ENCODE results near the gene CDK9. TPM values are rescaled to one million over a fixed set of nuclear protein-coding genes. Genes with fewer than 3 reads are reported as not detected.

CDK9 gene
- total RNA-seq, 2 donors from 2014 or later: 64.0 to 77.7 TPM

DNA sequence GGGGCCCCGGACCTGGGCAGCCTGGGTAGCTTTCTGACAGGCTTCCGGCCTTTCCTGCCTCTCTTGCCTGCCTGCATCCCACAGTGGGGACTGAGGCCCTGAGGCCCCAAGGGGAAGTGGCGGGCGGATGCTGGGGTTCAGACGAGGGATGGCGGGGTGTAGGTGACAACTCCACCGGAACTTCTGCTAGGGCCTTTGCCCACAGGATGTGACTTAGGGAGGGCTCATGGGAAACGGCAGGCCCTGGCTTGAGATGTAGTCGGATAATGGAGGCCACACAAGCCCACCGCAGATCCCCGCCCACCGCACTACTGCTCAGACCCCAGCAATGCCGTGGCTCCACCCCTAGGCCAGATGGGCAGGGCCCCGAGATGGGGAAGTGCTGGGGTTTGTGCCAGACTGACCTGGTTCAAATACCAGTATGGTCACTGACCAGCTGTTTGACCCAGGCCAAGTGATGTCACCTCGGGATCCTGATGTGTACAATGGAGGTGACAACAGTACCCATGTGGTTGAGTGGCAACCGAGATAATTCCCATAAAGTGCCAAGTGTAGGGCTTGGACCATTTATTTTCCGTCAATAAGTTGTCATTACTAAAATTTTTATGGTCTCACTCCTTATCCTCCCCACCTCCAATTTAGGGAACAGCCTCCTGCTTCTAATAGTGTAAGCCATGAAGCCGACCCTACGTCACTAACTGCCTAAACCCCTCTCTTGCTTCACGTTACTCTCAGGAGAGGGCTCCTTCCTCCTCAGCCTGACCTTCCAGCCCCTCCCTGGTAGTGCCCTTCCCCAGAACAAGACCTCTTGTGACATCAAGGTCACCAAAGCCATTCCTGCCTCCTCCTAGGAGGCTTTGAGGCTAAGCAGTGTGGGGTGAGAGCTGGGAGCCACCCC, 2.5 kb upstream of the CDK9 start:
- Histone ChIP-seq H3K4me1 (no peaks in the 10 kb centered on the region), H3K36me3 (peaks cover 12% of the 10 kb centered on the region), H3K27ac (peak overlapping the region; percentile 71), H3K27me3 (no peaks in the 10 kb centered on the region), H3K9ac (ENCODE audit: low read depth in 2 of 2, low read length in 2 of 2) (peak overlapping the region in 1 of 2 donors; percentile 51), H3K9me3 (no peaks in the 10 kb centered on the region), H3K4me3 (no peak overlapping the region)
- TF ChIP-seq, protein P1, sequence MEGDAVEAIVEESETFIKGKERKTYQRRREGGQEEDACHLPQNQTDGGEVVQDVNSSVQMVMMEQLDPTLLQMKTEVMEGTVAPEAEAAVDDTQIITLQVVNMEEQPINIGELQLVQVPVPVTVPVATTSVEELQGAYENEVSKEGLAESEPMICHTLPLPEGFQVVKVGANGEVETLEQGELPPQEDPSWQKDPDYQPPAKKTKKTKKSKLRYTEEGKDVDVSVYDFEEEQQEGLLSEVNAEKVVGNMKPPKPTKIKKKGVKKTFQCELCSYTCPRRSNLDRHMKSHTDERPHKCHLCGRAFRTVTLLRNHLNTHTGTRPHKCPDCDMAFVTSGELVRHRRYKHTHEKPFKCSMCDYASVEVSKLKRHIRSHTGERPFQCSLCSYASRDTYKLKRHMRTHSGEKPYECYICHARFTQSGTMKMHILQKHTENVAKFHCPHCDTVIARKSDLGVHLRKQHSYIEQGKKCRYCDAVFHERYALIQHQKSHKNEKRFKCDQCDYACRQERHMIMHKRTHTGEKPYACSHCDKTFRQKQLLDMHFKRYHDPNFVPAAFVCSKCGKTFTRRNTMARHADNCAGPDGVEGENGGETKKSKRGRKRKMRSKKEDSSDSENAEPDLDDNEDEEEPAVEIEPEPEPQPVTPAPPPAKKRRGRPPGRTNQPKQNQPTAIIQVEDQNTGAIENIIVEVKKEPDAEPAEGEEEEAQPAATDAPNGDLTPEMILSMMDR (IDR thresholded peaks at IDR 0.05): no peak
- intact Hi-C loops (cut with DNase I): loop anchor here (2.0 kb wide), 1 partner anchor 49 kb away; the partner anchor contains the start of gene TOR2A
- DNase-seq: peak; percentile 58

DNA sequence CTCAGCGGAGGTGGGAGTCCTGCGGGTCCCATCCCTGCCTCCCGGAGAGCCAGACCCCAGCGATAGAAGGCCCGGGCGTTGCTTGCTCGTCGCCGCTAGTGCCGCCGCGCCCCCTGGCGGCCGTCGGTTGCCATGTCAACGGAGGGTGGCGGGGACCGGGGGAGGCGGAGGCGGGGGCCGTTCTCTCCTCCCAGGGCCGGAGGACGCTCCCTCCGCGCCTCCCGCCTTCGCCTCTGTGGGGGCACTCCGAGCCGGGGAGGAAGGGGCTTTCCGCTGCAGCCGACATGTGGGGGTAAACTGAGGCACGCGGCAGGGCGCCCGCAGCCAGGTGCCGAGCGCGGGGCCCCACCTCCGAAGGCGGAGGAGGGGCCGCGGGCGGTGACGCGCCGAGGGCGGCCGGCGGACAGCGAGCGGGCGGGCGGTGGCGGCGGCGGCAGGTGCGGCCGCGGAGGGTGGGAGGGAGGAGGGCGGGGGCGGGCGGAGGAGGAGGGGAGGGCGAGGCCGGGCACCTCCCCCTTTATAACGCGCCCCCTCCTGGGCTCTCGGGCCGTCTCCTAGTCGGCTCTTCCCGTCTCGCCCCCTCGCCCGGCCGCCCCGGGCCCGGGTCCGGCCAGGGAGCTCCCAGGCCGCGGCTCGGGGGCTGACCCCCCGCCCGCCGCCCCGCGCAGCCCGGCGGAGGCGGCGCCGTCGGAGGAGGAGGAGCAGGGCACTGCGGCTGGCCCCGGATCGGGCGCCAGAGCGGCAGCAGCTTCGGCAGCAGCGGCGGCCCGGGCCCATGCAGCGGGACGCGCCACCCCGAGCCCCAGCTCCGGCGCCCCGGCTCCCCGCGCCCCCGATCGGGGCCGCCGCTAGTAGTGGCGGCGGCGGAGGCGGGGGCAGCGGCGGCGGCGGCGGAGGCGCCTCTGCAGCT, 556 bp upstream of the CDK9 start:
- peaks cover 28% of the 10 kb centered on the region for H3K36me3 ChIP-seq
- H3K9ac ChIP-seq (ENCODE audit: low read depth in 2 of 2, low read length in 2 of 2): peak overlapping the region; percentile 70 to 96
- intact Hi-C loops (cut with DNase I): loop anchor here (2.0 to 5.0 kb wide), 2 partner anchors 50 to 132 kb away; partner anchors contain the start of genes ST6GALNAC4 and TOR2A
- TF ChIP-seq, protein P1 (IDR thresholded peaks at IDR 0.05): peak; percentile 85
- peak overlapping the region; percentile 96 for H3K27ac ChIP-seq
- H3K27me3 ChIP-seq: no peaks in the 10 kb centered on the region
- no peaks in the 10 kb centered on the region for H3K4me1 ChIP-seq
- no peaks in the 10 kb centered on the region for H3K9me3 ChIP-seq
- peak; percentile 89 for DNase-seq
- H3K4me3 ChIP-seq: peak overlapping the region; percentile 98

DNA sequence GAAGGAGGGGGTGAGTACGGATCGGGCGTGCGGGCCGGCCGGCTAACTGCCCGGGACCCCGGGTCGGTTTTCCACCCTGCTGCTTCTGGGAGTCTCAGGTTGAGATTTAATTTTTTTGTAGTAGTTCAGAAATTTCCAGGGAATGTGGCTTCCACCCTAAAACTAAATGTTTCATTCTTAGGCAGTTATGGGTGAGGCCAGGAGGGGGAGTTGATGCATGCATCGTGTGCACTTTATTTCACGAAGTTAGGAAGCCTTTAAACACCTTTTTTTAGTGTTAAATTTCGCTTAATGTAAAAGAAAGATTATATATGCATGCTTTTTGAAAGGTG, 905 bp downstream of the CDK9 start:
- TF ChIP-seq, protein P1 (IDR thresholded peaks at IDR 0.05): peak; percentile 26
- no peaks in the 10 kb centered on the region for H3K4me1 ChIP-seq
- intact Hi-C loops (cut with DNase I): loop anchor here (5.0 kb wide), 1 partner anchor 131 kb away; the partner anchor contains the start of gene ST6GALNAC4

DNA sequence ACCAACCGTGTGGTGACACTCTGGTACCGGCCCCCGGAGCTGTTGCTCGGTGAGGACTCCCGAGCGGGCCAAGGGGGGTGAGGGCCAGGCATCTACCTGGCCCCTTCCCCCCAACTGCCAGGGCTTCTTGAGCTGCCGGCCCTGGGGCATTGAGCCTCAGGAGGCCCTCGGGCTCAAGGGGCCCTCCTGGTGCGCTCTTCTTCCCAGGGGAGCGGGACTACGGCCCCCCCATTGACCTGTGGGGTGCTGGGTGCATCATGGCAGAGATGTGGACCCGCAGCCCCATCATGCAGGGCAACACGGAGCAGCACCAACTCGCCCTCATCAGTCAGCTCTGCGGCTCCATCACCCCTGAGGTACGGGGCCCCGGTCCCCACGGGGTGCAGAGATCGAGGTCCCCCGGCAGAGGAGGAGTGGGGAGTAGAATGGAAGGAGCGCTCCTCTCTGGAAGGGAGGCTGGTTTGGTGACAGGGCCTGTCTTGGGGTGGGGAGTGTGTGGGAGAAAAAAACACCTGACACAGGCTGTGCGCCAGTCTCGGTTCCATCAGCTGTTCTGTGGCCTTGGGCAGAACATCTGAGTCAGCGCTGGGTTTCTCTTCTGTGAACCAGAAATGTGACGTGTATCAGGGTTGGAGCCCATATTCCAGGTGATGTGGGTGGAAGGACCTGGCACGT, 2.6 kb downstream of the CDK9 start:
- Histone ChIP-seq H3K27ac (no peak overlapping the region), H3K27me3 (no peaks in the 10 kb centered on the region), H3K4me1 (no peaks in the 10 kb centered on the region), H3K36me3 (peaks cover 36% of the 10 kb centered on the region), H3K4me3 (no peak overlapping the region), H3K9me3 (no peaks in the 10 kb centered on the region), H3K9ac (ENCODE audit: low read depth in 2 of 2, low read length in 2 of 2) (no peak overlapping the region)
- intact Hi-C loops (cut with DNase I): loop anchor here (5.0 kb wide), 1 partner anchor 129 kb away; the partner anchor contains the start of gene ST6GALNAC4
- DNase-seq: no peak
- TF ChIP-seq, protein P1 (IDR thresholded peaks at IDR 0.05): no peak

More for the DNA sequence above, 905 bp downstream of the CDK9 start:
- H3K9me3 ChIP-seq: no peaks in the 10 kb centered on the region
- DNase-seq: no peak
- H3K27me3 ChIP-seq: no peaks in the 10 kb centered on the region
- peak overlapping the region; percentile 98 for H3K4me3 ChIP-seq
- peak overlapping the region; percentile 78 to 96 for H3K9ac ChIP-seq (ENCODE audit: low read depth in 2 of 2, low read length in 2 of 2)
- peak overlapping the region; percentile 96 for H3K27ac ChIP-seq
- H3K36me3 ChIP-seq: peaks cover 36% of the 10 kb centered on the region
